Measurements from ENCODE around the gene BARX2. TPM values are rescaled to one million over a fixed set of nuclear protein-coding genes. Genes with fewer than 3 reads are reported as not detected.
"Not testable (repeated sequence)": the region's sequence is repeated elsewhere in the genome, so short reads cannot be mapped to it uniquely, and the experiment has no call there.

BARX2 gene
- polyA plus RNA-seq, 4 donors = 6.1 to 19.5 (median 15.5) TPM

DNA sequence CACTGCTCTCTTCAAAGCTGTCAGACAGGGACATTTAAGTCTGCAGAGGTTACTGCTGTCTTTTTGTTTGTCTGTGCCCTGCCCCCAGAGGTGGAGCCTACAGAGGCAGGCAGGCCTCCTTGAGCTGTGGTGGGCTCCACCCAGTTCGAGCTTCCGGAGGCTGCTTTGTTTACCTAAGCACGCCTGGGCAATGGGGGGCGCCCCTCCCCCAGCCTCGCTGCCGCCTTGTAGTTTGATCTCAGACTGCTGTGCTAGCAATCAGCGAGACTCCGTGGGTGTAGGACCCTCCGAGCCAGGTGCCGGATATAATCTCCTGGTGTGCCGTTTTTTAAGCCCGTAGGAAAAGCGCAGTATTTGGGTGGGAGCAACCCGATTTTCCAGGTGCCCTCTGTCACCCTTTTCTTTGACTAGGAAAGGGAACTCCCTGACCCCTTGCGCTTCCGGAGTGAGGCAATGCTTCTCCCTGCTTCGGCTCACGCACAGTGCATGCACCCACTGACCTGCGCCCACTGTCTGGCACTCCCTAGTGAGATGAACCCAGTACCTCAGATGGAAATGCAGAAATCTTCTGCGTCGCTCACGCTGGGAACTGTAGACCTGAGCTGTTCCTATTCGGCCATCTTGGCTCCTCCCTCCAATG lies 31.2 kb upstream of the BARX2 start:
- H3K4me3 ChIP-seq (ENCODE audit: low read depth in 1 of 3, low read length in 3 of 3); FAIRE-seq; H3K27me3 ChIP-seq (ENCODE audit: control insufficient read depth in 3 of 3, insufficient read depth in 3 of 3, low read length in 3 of 3); H3K9me3 ChIP-seq (ENCODE audit: control insufficient read depth in 2 of 2, insufficient read depth in 1 of 2, low read depth in 1 of 2, low read length in 1 of 2); DNase-seq; H3K4me1 ChIP-seq (ENCODE audit: control insufficient read depth in 3 of 3, insufficient read depth in 2 of 3, low read depth in 1 of 3, low read length in 2 of 3); H3K36me3 ChIP-seq (ENCODE audit: control insufficient read depth in 3 of 3, insufficient read depth in 2 of 3, low read depth in 1 of 3, low read length in 3 of 3); H3K27ac ChIP-seq (ENCODE audit: low read depth in 1 of 3, low read length in 2 of 3): not testable (repeated sequence)
- 87% methylated on average over 23 of the region's 23 CpGs for WGBS, 3 donors

DNA sequence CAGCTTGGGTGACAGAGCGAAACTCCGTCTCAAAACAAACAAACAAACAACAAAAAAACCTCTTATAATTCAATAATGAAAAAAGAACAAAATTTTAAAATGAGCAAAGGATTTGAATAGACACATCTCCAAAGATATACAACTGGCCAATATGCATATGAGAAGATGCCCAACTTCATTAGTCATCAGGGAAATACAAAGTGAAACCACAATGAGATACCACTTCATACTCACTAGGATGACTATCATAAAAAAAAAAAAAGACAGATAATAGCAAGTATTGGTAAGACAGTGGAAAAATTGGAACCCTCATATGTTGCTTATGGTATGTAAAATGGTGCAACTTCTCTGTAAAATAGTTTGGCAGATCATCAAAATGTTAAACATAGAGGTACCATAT lies 28.7 kb upstream of the BARX2 start:
- DNase-seq (no peak), FAIRE-seq (no peak)
- WGBS, 3 donors = 82 to 91% (median 86%) methylated on average over 2 of the region's 2 CpGs
- Histone ChIP-seq H3K27me3 (ENCODE audit: control insufficient read depth in 3 of 3, insufficient read depth in 3 of 3, low read length in 3 of 3) (no peaks in the 10 kb centered on the region), H3K27ac (ENCODE audit: low read depth in 1 of 3, low read length in 2 of 3) (no peak overlapping the region), H3K4me3 (ENCODE audit: low read depth in 1 of 3, low read length in 3 of 3) (no peak overlapping the region), H3K9me3 (ENCODE audit: control insufficient read depth in 2 of 2, insufficient read depth in 1 of 2, low read depth in 1 of 2, low read length in 1 of 2) (peaks cover 0 to 4% of the 10 kb centered on the region in 2 donors), H3K36me3 (ENCODE audit: control insufficient read depth in 3 of 3, insufficient read depth in 2 of 3, low read depth in 1 of 3, low read length in 3 of 3) (no peaks in the 10 kb centered on the region), H3K4me1 (ENCODE audit: control insufficient read depth in 3 of 3, insufficient read depth in 2 of 3, low read depth in 1 of 3, low read length in 2 of 3) (no peaks in the 10 kb centered on the region)

DNA sequence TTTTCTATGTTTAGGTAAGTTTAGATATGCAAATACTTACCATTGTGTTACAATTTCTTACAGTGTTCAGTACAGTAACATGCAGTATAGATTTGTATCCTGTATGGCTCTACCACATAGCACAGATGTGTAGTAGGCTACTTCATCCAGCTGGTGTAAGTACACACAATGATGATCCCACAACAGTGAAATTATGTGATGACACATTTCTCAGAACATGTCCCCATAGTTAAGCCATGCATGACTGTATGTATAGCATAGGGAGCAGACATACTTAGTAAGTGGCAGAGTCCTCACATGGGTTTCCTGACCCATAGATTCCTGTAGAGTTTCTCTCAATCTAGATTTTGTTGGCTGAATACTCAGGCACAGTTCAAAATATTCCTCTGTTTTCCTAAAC lies 26.8 kb upstream of the BARX2 start:
- H3K9me3 ChIP-seq (ENCODE audit: control insufficient read depth in 2 of 2, insufficient read depth in 1 of 2, low read depth in 1 of 2, low read length in 1 of 2) = peaks cover 0 to 4% of the 10 kb centered on the region in 2 donors
- no peak overlapping the region for H3K4me3 ChIP-seq (ENCODE audit: low read depth in 1 of 3, low read length in 3 of 3)
- FAIRE-seq = no peak
- no peak for DNase-seq
- H3K27ac ChIP-seq (ENCODE audit: low read depth in 1 of 3, low read length in 2 of 3) = no peak overlapping the region
- H3K4me1 ChIP-seq (ENCODE audit: control insufficient read depth in 3 of 3, insufficient read depth in 2 of 3, low read depth in 1 of 3, low read length in 2 of 3) = no peaks in the 10 kb centered on the region
- H3K36me3 ChIP-seq (ENCODE audit: control insufficient read depth in 3 of 3, insufficient read depth in 2 of 3, low read depth in 1 of 3, low read length in 3 of 3) = no peaks in the 10 kb centered on the region
- no peaks in the 10 kb centered on the region for H3K27me3 ChIP-seq (ENCODE audit: control insufficient read depth in 3 of 3, insufficient read depth in 3 of 3, low read length in 3 of 3)

DNA sequence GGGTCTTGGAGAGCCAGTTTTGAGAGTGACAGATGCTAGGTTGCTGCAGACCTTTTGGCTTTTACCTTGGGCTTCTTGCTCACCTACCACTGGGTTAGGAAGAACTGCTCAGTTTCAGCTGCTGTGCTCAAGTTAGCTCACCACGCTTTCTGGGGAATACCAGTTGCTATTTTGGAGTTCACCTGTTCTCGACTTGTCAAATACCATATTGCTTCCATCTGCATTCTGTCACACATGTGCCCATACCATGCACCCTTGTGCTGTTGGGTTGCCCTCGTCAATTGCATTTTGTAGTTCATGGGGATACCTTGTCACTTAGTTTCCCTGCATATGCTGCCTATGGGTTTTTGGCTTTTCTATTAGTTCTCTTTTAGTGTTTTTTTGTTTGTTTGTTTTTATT lies 23.0 kb upstream of the BARX2 start:
- no peak overlapping the region for H3K4me3 ChIP-seq (ENCODE audit: low read depth in 1 of 3, low read length in 3 of 3)
- FAIRE-seq = no peak
- H3K27me3 ChIP-seq (ENCODE audit: control insufficient read depth in 3 of 3, insufficient read depth in 3 of 3, low read length in 3 of 3) = no peaks in the 10 kb centered on the region
- no peaks in the 10 kb centered on the region for H3K9me3 ChIP-seq (ENCODE audit: control insufficient read depth in 2 of 2, insufficient read depth in 1 of 2, low read depth in 1 of 2, low read length in 1 of 2)
- H3K27ac ChIP-seq (ENCODE audit: low read depth in 1 of 3, low read length in 2 of 3) = no peak overlapping the region
- DNase-seq = no peak
- H3K4me1 ChIP-seq (ENCODE audit: control insufficient read depth in 3 of 3, insufficient read depth in 2 of 3, low read depth in 1 of 3, low read length in 2 of 3) = no peaks in the 10 kb centered on the region
- no peaks in the 10 kb centered on the region for H3K36me3 ChIP-seq (ENCODE audit: control insufficient read depth in 3 of 3, insufficient read depth in 2 of 3, low read depth in 1 of 3, low read length in 3 of 3)
- 83 to 90% (median 89%) methylated on average over 3 of the region's 3 CpGs for WGBS, 3 donors

DNA sequence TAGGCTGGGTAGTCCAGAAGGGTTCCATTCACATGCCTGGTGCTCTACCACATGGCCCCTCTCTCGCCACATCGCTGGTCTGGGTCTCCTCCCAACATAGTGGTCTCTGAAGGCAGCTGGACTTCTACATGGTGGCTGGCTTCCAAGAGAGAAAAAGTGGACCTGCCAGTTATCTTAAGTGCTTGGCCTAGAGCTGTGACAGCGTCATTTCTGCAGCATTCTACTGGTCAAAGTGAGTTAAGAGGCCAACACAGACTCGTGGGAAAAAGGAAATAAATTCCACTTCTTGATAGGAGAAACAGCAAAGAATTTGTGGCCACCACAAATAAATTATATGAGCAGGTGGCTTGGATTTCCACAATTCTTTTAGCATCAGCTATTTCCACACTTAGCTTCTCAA lies 21.0 kb upstream of the BARX2 start:
- Histone ChIP-seq H3K27me3 (ENCODE audit: control insufficient read depth in 3 of 3, insufficient read depth in 3 of 3, low read length in 3 of 3) (no peaks in the 10 kb centered on the region), H3K4me1 (ENCODE audit: control insufficient read depth in 3 of 3, insufficient read depth in 2 of 3, low read depth in 1 of 3, low read length in 2 of 3) (no peaks in the 10 kb centered on the region), H3K36me3 (ENCODE audit: control insufficient read depth in 3 of 3, insufficient read depth in 2 of 3, low read depth in 1 of 3, low read length in 3 of 3) (no peaks in the 10 kb centered on the region), H3K4me3 (ENCODE audit: low read depth in 1 of 3, low read length in 3 of 3) (no peak overlapping the region), H3K27ac (ENCODE audit: low read depth in 1 of 3, low read length in 2 of 3) (no peak overlapping the region), H3K9me3 (ENCODE audit: control insufficient read depth in 2 of 2, insufficient read depth in 1 of 2, low read depth in 1 of 2, low read length in 1 of 2) (peaks cover 0 to 3% of the 10 kb centered on the region in 2 donors)
- no peak for DNase-seq
- WGBS, 3 donors = 61 to 74% (median 65%) methylated on average over 4 of the region's 4 CpGs
- FAIRE-seq = no peak

DNA sequence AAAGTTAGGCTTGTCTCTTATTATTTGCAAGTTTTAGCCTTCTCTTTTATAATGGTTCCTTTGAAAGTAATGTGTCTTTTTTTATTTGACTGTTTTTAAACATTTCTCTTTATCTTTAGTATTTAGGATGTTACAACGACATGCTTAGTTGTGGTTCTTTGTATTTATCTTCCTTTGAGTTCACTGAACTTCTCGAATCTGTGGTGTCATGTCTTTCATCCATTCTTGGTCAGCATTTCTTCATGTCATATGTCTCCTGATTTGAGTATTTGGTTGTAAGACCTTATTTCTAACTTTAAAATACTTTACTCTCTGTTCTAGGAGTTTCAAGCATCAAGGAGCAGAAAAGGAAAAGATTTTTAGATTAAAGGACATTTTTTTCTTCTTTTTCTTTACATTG lies 15.9 kb upstream of the BARX2 start:
- peaks cover 0 to 3% of the 10 kb centered on the region in 2 donors for H3K9me3 ChIP-seq (ENCODE audit: control insufficient read depth in 2 of 2, insufficient read depth in 1 of 2, low read depth in 1 of 2, low read length in 1 of 2)
- DNase-seq (no peak), FAIRE-seq (no peak)
- no peak overlapping the region for H3K27ac ChIP-seq (ENCODE audit: low read depth in 1 of 3, low read length in 2 of 3)
- H3K4me1 ChIP-seq (ENCODE audit: control insufficient read depth in 3 of 3, insufficient read depth in 2 of 3, low read depth in 1 of 3, low read length in 2 of 3) = peaks cover 0 to 5% (median 0%) of the 10 kb centered on the region in 3 donors
- H3K4me3 ChIP-seq (ENCODE audit: low read depth in 1 of 3, low read length in 3 of 3) = no peak overlapping the region
- no peaks in the 10 kb centered on the region for H3K36me3 ChIP-seq (ENCODE audit: control insufficient read depth in 3 of 3, insufficient read depth in 2 of 3, low read depth in 1 of 3, low read length in 3 of 3)
- peaks cover 0 to 4% (median 0%) of the 10 kb centered on the region in 3 donors for H3K27me3 ChIP-seq (ENCODE audit: control insufficient read depth in 3 of 3, insufficient read depth in 3 of 3, low read length in 3 of 3)
- 64 to 78% (median 68%) methylated on average over 2 of the region's 2 CpGs for WGBS, 3 donors

DNA sequence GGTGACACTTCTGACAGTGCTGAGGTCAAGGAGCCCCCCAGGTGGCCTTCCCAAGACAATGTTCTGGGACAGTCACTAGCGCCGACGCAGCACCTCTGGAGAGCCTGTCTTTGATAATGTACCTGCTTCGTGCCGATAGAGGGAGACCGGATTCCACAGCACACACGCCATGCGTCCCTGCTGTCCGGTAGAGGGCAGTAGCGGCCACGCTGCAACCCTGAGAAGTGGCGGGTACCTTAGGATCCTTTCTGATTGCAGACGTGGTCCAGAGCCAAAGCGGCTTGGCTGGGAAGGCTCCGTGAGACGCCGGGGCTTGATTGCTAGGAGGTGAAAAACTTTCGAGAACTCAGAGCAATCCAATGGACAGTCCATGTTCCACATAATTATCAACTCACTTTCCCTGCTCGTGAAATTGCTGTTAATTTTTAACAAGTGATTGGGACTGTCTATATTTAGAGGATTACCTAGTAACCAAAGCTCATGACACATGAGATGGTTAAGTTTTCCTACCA lies 11.4 kb upstream of the BARX2 start:
- Histone ChIP-seq H3K36me3 (ENCODE audit: control insufficient read depth in 3 of 3, insufficient read depth in 2 of 3, low read depth in 1 of 3, low read length in 3 of 3) (no peaks in the 10 kb centered on the region), H3K27me3 (ENCODE audit: control insufficient read depth in 3 of 3, insufficient read depth in 3 of 3, low read length in 3 of 3) (peaks cover 0 to 11% (median 0%) of the 10 kb centered on the region in 3 donors), H3K27ac (ENCODE audit: low read depth in 1 of 3, low read length in 2 of 3) (peak overlapping the region in 1 of 3 donors; percentile 6), H3K9me3 (ENCODE audit: control insufficient read depth in 2 of 2, insufficient read depth in 1 of 2, low read depth in 1 of 2, low read length in 1 of 2) (peaks cover 0 to 3% of the 10 kb centered on the region in 2 donors), H3K4me3 (ENCODE audit: low read depth in 1 of 3, low read length in 3 of 3) (no peak overlapping the region), H3K4me1 (ENCODE audit: control insufficient read depth in 3 of 3, insufficient read depth in 2 of 3, low read depth in 1 of 3, low read length in 2 of 3) (peaks cover 0 to 9% (median 0%) of the 10 kb centered on the region in 3 donors)
- peak; percentile 93 to 94 for DNase-seq
- 2 to 3% (median 2%) methylated on average over 19 of the region's 19 CpGs for WGBS, 3 donors
- no peak for FAIRE-seq

DNA sequence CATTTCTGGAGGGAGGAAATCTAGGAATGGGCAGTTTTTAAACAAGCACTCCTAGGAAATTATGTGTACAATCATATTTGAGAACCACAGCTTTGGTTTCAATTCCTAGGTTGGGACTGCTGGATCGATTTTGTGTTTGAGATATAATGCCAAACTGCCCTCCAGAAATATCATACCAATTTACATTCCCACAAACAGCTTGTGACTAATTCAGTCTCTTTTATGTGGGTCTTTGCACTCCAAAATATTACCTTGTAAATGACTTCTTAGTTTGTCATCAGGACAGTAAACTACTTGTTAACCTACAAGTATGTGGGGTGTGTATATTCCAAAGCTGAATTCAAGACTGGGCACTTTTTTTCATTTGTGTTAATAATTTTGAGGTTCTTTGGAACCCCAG lies 9.8 kb upstream of the BARX2 start:
- peaks cover 0 to 18% (median 0%) of the 10 kb centered on the region in 3 donors for H3K27me3 ChIP-seq (ENCODE audit: control insufficient read depth in 3 of 3, insufficient read depth in 3 of 3, low read length in 3 of 3)
- WGBS, 3 donors = 30 to 68% (median 61%) methylated on average over 1 of the region's 1 CpG
- no peak for DNase-seq
- no peaks in the 10 kb centered on the region for H3K9me3 ChIP-seq (ENCODE audit: control insufficient read depth in 2 of 2, insufficient read depth in 1 of 2, low read depth in 1 of 2, low read length in 1 of 2)
- no peaks in the 10 kb centered on the region for H3K36me3 ChIP-seq (ENCODE audit: control insufficient read depth in 3 of 3, insufficient read depth in 2 of 3, low read depth in 1 of 3, low read length in 3 of 3)
- H3K4me1 ChIP-seq (ENCODE audit: control insufficient read depth in 3 of 3, insufficient read depth in 2 of 3, low read depth in 1 of 3, low read length in 2 of 3) = peaks cover 0 to 11% (median 0%) of the 10 kb centered on the region in 3 donors
- FAIRE-seq = no peak
- H3K27ac ChIP-seq (ENCODE audit: low read depth in 1 of 3, low read length in 2 of 3) = no peak overlapping the region
- H3K4me3 ChIP-seq (ENCODE audit: low read depth in 1 of 3, low read length in 3 of 3) = no peak overlapping the region

All from small intestine (tissue), 7 donors.